A549 (cell line): ENCODE measurements around the gene ST8SIA5. TPM values are rescaled to one million over a fixed set of nuclear protein-coding genes. Genes with fewer than 3 reads are reported as not detected.

ENCODE experiments used
- ATAC-seq, 2 experiments: fragments of 200-7000 bp in 1 of 2; fragments of >200 bp in 1 of 2; cut with Nextera tagmentation in 1 of 2; cut with Tn5 transposase in 1 of 2; 3 replicates each; pipeline versions ENCODE4 v1.8.0 to v1.9.1; 2018 to 2020; ENCODE audit warnings: mild to moderate bottlenecking in 1 of 2, moderate library complexity in 1 of 2
- CTCF ChIA-PET: fragments of 300-600 bp; sonication (Branson Sonifier 250); formaldehyde crosslinking; extraction: SDS; loops from one replicate; lab custom pipeline; 2021; ENCODE audit warnings: antibody characterized with exemption, inconsistent platforms; lab: Yijun Ruan, JAX
- POLR2A ChIA-PET: fragments of 350-600 bp; formaldehyde crosslinking; extraction: SDS; loops from one replicate; lab custom pipeline; 2021; ENCODE audit warnings: antibody characterized with exemption, inconsistent platforms; lab: Yijun Ruan, JAX
- DNase-seq, 2 experiments: peaks; one replicate each; pipeline versions ENCODE4 v3.0.0 to v3.0.0-alpha.2; 2011 to 2016; ENCODE audit warnings: low read depth in 1 of 2, low spot score in 1 of 2
- FAIRE-seq: peaks from 2 replicates; lab custom pipeline; 2011; peaks lifted over from hg19 to GRCh38; lab: Jason Lieb, UNC
- H3K27ac ChIP-seq, 2 experiments: fragments of >200 bp; sonication (Bioruptor Twin); formaldehyde crosslinking; 3 replicates each; pipeline ENCODE4 v1.5.1; 2016 to 2017
- H3K4me1 ChIP-seq: fragments of >200 bp; sonication (Bioruptor Twin); formaldehyde crosslinking; 3 replicates; pipeline ENCODE4 v1.6.1; 2016
- H3K4me2 ChIP-seq: fragments of >200 bp; sonication (Bioruptor Twin); formaldehyde crosslinking; 3 replicates; pipeline ENCODE4 v1.6.1; 2016
- H3K4me3 ChIP-seq: fragments of >200 bp; sonication (Bioruptor Twin); formaldehyde crosslinking; 3 replicates; pipeline ENCODE4 v1.5.1; 2016
- H3K9me3 ChIP-seq: fragments of >200 bp; sonication (Bioruptor Twin); formaldehyde crosslinking; 3 replicates; pipeline ENCODE4 v1.6.1; 2016
- ATOH8 ChIP-seq: fragments of 250-450 bp; sonication (Bioruptor Pico); IDR thresholded peaks from 2 replicates; pipeline ENCODE4 v1.5.0; 2020; ENCODE audit warnings: low read depth, mild to moderate bottlenecking, moderate library complexity
- BCL3 ChIP-seq: fragments of >200 bp; sonication (Bioruptor Twin); formaldehyde crosslinking; IDR thresholded peaks from 3 replicates; pipeline ENCODE4 v1.6.1; 2016
- BHLHE40 ChIP-seq: IDR thresholded peaks from 2 replicates; pipeline ENCODE4 v1.6.1; 2012; ENCODE audit warnings: low read depth, low read length, inconsistent platforms
- CBX2 ChIP-seq: fragments of 200-600 bp; sonication (generic); IDR thresholded peaks from 2 replicates; pipeline ENCODE4 v1.6.1; 2016; ENCODE audit warnings: low read depth, mild to moderate bottlenecking, borderline replicate concordance
- EHF ChIP-seq: fragments of 250-450 bp; sonication (Bioruptor Pico); IDR thresholded peaks from 2 replicates; pipeline ENCODE4 v1.5.0; 2020; ENCODE audit warnings: mild to moderate bottlenecking
- ELK1 ChIP-seq: fragments of 150-350 bp; IDR thresholded peaks from 2 replicates; pipeline ENCODE4 v1.6.1; 2014; ENCODE audit warnings: low read depth, mild to moderate bottlenecking, low read length
- FOSL2 ChIP-seq, 2 experiments: fragments of 450-650 bp in 1 of 2; fragments of >200 bp in 1 of 2; sonication (Bioruptor Twin) in 1 of 2; formaldehyde crosslinking; IDR thresholded peaks; 2 replicates each; pipeline versions ENCODE4 v1.5.0 to v1.6.1; 2016 to 2020; ENCODE audit warnings: mild to moderate bottlenecking in 1 of 2, moderate library complexity in 1 of 2
- HOXA7 ChIP-seq: fragments of 250-450 bp; sonication (Bioruptor Pico); IDR thresholded peaks from 2 replicates; pipeline ENCODE4 v1.5.0; 2020; ENCODE audit warnings: mild to moderate bottlenecking, moderate library complexity
- JUNB ChIP-seq: fragments of >200 bp; sonication (Bioruptor Twin); formaldehyde crosslinking; IDR thresholded peaks from 2 replicates; pipeline ENCODE4 v1.6.1; 2016
- KDM5A ChIP-seq: fragments of 200-600 bp; sonication (generic); IDR thresholded peaks from 2 replicates; pipeline ENCODE4 v1.6.1; 2016; ENCODE audit warnings: antibody characterized with exemption, mild to moderate bottlenecking
- POLR2A ChIP-seq: IDR thresholded peaks from 2 replicates; pipeline ENCODE4 v1.6.1; 2012; ENCODE audit warnings: mild to moderate bottlenecking, low read length
- RCOR1 ChIP-seq: fragments of 150-350 bp; IDR thresholded peaks from 2 replicates; pipeline ENCODE4 v1.6.1; 2014; ENCODE audit warnings: antibody characterized with exemption, low read length, low read depth
- REST ChIP-seq: fragments of 200-600 bp; sonication (generic); IDR thresholded peaks from 2 replicates; pipeline ENCODE4 v1.6.1; 2016; ENCODE audit warnings: antibody characterized with exemption, mild to moderate bottlenecking, moderate library complexity
- TP53 ChIP-seq: fragments of 250-450 bp; sonication (Bioruptor Pico); IDR thresholded peaks from 2 replicates; pipeline ENCODE4 v1.5.0; 2021; ENCODE audit warnings: mild to moderate bottlenecking, moderate library complexity
- ZFP36 ChIP-seq: fragments of 450-650 bp; IDR thresholded peaks from 2 replicates; pipeline ENCODE4 v1.6.1; 2014; ENCODE audit warnings: borderline replicate concordance; ENCODE audit not compliant: partially characterized antibody
- ZSCAN20 ChIP-seq: fragments of 250-450 bp; sonication (Bioruptor Pico); IDR thresholded peaks from 2 replicates; pipeline ENCODE4 v1.8.0; 2022; ENCODE audit warnings: mild to moderate bottlenecking, moderate library complexity
- WGBS: methylation state at CpG from one replicate; pipeline ENCODE4 v1.1.6; 2017; ENCODE audit errors: missing lambda C conversion rate; 5-methylcytosine and 5-hydroxymethylcytosine counted together
- polyA plus RNA-seq, 4 experiments: library from polyadenylated mRNA; depleted of rRNA in 3 of 4; stranded (reverse); fragments of >200 nt; fragmentation: RNase III in 1 of 4; extraction: RNeasy Plus Mini Kit Qiagen cat#74134 plus additional on column Dnase treatment in 1 of 4; gene quantifications; 2 replicates in 3 of 4; 3 replicates in 1 of 4; pipeline ENCODE4 v1.2.3, GENCODE V29; 2011 to 2017

The ST8SIA5 gene
- polyA plus RNA-seq, 2 of the 4 experiments (the other 2 are of a cell fraction): not detected

- H3K4me2 ChIP-seq: no peak overlapping the region
- peaks cover 4% of the 10 kb centered on the region; the same call in 1 of the 3 replicates for H3K9me3 ChIP-seq
- H3K4me3 ChIP-seq: no peak overlapping the region
- 22% methylated on average over 1 of the region's 2 CpGs for WGBS
- TF ChIP-seq ATOH8 (CRISPR knock-in tag): no peak
- no peak for TF ChIP-seq JUNB
- ChIA-PET CTCF (no interaction called here), POLR2A (no interaction called here)
- no peak overlapping the region for H3K27ac ChIP-seq
- no peaks in the 10 kb centered on the region for H3K4me1 ChIP-seq
- no peak for DNase-seq
- no peak for FAIRE-seq
- no peak for ATAC-seq
Observed at GRCh38 chr18:46732201-46732600, 24.7 kb downstream of the ST8SIA5 start.

DNA sequence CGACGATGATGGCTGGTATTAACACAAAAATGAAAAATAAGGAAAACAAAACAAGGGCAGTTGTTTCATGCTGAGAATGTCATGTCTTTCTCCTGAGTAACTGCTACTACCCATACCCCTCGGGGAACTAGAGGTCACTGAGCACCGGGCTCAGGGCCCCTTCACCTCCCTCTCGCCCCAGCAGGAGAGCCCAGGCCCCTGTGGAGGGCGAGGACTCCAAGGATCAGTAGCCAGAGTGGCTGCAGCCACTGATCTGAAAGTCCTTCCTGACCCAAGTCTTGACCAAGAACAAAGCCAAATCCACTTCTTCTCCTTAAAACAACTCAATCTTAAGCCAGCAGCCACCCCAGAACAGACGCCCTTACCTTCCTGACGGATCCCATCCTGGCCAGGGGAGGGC, 25.5 kb downstream of the ST8SIA5 start:
- POLR2A ChIA-PET: no interaction called here

More for the DNA sequence above, 25.5 kb downstream of the ST8SIA5 start:
- no peak for FAIRE-seq
- H3K27ac ChIP-seq: no peak overlapping the region
- CTCF ChIA-PET: no interaction called here
- TF ChIP-seq ZFP36 (no peak), FOSL2 (IDR thresholded peaks at IDR 0.05) (no peak), FOSL2 (CRISPR knock-in tag; IDR thresholded peaks at IDR 0.05) (no peak), KDM5A (no peak), TP53 (CRISPR knock-in tag) (no peak), RCOR1 (no peak), ZSCAN20 (CRISPR knock-in tag) (no peak), POLR2A (no peak), EHF (CRISPR knock-in tag) (no peak), HOXA7 (CRISPR knock-in tag) (no peak), ELK1 (no peak), CBX2 (no peak), REST (no peak), BHLHE40 (no peak), BCL3 (no peak)
- TF ChIP-seq, all 56 proteins: peak for 0
- 28% methylated on average over 8 of the region's 8 CpGs for WGBS
- peaks cover 4% of the 10 kb centered on the region; the same call in 1 of the 3 replicates for H3K9me3 ChIP-seq
- no peaks in the 10 kb centered on the region for H3K4me1 ChIP-seq
- no peak overlapping the region for H3K4me2 ChIP-seq
- DNase-seq (no peak), ATAC-seq (no peak)
- no peak overlapping the region for H3K4me3 ChIP-seq
